K562 (cell line): Measurements from ENCODE around the gene KIF23. TPM values are rescaled to one million over a fixed set of nuclear protein-coding genes. Genes with fewer than 3 reads are reported as not detected.

Experiments
- BMI1 ChIP-seq: fragments of 150-350 bp; IDR thresholded peaks from 2 replicates; pipeline ENCODE4 v1.6.1; 2014; ENCODE audit warnings: low read length
- DNMT1 ChIP-seq: fragments of 450-650 bp; IDR thresholded peaks from 2 replicates; pipeline ENCODE4 v1.6.1; 2016; ENCODE audit warnings: antibody characterized with exemption, mild to moderate bottlenecking
- EP400 ChIP-seq: fragments of 450-650 bp; IDR thresholded peaks from 2 replicates; pipeline ENCODE4 v1.6.1; 2017; ENCODE audit warnings: antibody characterized with exemption, mild to moderate bottlenecking, moderate library complexity
- ETV1 ChIP-seq: fragments of 450-650 bp; conservative IDR thresholded peaks from 2 replicates; pipeline ENCODE4 v1.6.1; 2016; ENCODE audit warnings: missing genetic modification characterization, control low read depth, low read depth, missing compliant biosample characterization
- ETV6 ChIP-seq, 3 experiments: fragments of 150-350 bp in 1 of 3; sonication (generic) in 1 of 3; formaldehyde crosslinking in 1 of 3; IDR thresholded peaks; 2 replicates each; pipeline versions ENCODE4 v1.6.1 to v1.8.0; 2014 to 2022; ENCODE audit warnings: borderline replicate concordance in 2 of 3, low read depth in 2 of 3, antibody characterized with exemption in 1 of 3, low read length in 1 of 3, mild to moderate bottlenecking in 1 of 3, missing genetic modification reagents in 1 of 3
- FOXP1 ChIP-seq: sonication (generic); formaldehyde crosslinking; IDR thresholded peaks from 2 replicates; pipeline ENCODE4 v1.8.0; 2022; ENCODE audit warnings: mild to moderate bottlenecking, missing genetic modification reagents
- GTF2A2 ChIP-seq: IDR thresholded peaks from 2 replicates; pipeline ENCODE4 v1.6.1; 2016; ENCODE audit warnings: mild to moderate bottlenecking, missing genetic modification characterization, missing compliant biosample characterization
- HDAC3 ChIP-seq: fragments of 450-650 bp; IDR thresholded peaks from 2 replicates; pipeline ENCODE4 v1.6.1; 2018; ENCODE audit warnings: borderline replicate concordance, mild to moderate bottlenecking, moderate library complexity; ENCODE audit not compliant: partially characterized antibody
- HMGN3 ChIP-seq: IDR thresholded peaks from 2 replicates; pipeline ENCODE4 v1.6.1; 2011; ENCODE audit warnings: borderline replicate concordance, low read depth, mild to moderate bottlenecking, mixed read lengths, low read length; ENCODE audit not compliant: insufficient read length; ENCODE audit errors: extremely low read depth
- KDM1A ChIP-seq, 2 experiments: fragments of 450-650 bp; IDR thresholded peaks; 2 replicates each; pipeline ENCODE4 v1.6.1; 2016; ENCODE audit warnings: mild to moderate bottlenecking in 2 of 2
- MCM5 ChIP-seq: fragments of 450-650 bp; IDR thresholded peaks from 2 replicates; pipeline ENCODE4 v1.6.1; 2016; ENCODE audit warnings: low read depth
- MYC ChIP-seq, 2 experiments: fragments of 250-450 bp in 1 of 2; sonication (Bioruptor Pico) in 1 of 2; IDR thresholded peaks; 2 replicates each; pipeline versions ENCODE4 v1.5.1 to v1.6.1; 2012 to 2021; ENCODE audit warnings: low read depth in 2 of 2, borderline replicate concordance in 1 of 2, improper control_type of control experiment in 1 of 2, low read length in 1 of 2, mild to moderate bottlenecking in 1 of 2, moderate library complexity in 1 of 2
- NFRKB ChIP-seq: fragments of 450-650 bp; IDR thresholded peaks from 2 replicates; pipeline ENCODE4 v1.6.1; 2016; ENCODE audit warnings: low read depth
- RBM39 ChIP-seq: fragments of 200-400 bp; formaldehyde crosslinking; optimal IDR thresholded peaks from 2 replicates; pipeline ENCODE3; 2018; ENCODE audit warnings: low read depth, low read length
- SETDB1 ChIP-seq: IDR thresholded peaks from one replicate; pipeline ENCODE4 v1.6.1; 2012; ENCODE audit warnings: low read length, control low read depth, inconsistent platforms
- SMAD3 ChIP-seq: fragments of 450-650 bp; formaldehyde crosslinking; conservative IDR thresholded peaks from 2 replicates; pipeline ENCODE4 v1.4.0; 2020; ENCODE audit warnings: mild to moderate bottlenecking
- ZNF12 ChIP-seq: sonication (generic); formaldehyde crosslinking; IDR thresholded peaks from 2 replicates; pipeline ENCODE4 v1.4.0; 2020; ENCODE audit warnings: mild to moderate bottlenecking, missing genetic modification reagents
- ZNF165 ChIP-seq: fragments of 250-450 bp; sonication (Bioruptor Pico); IDR thresholded peaks from 2 replicates; pipeline ENCODE4 v1.4.0; 2020; ENCODE audit warnings: borderline replicate concordance
- ZNF311 ChIP-seq: fragments of 250-450 bp; sonication (Bioruptor Pico); IDR thresholded peaks from 2 replicates; pipeline ENCODE4 v1.4.0; 2020; ENCODE audit warnings: mild to moderate bottlenecking, moderate library complexity
- ZNF77 ChIP-seq: fragments of 250-450 bp; sonication (Bioruptor Pico); IDR thresholded peaks from 2 replicates; pipeline ENCODE4 v1.5.0; 2020
- polyA plus RNA-seq, 8 experiments: library from polyadenylated mRNA; depleted of rRNA in 4 of 8; stranded (reverse) in 5 of 8; unstranded in 3 of 8; fragments of >200 nt; fragmentation: Nextera tagmentation in 2 of 8; fragmentation: Illumina TruSeq in 1 of 8; extraction: Ambion mirVana in 2 of 8; extraction: Trizol in 1 of 8; gene quantifications; 2 replicates each; pipeline versions ENCODE4 v1.2.1 to v1.2.3, GENCODE V29; 2011 to 2014; ENCODE audit warnings: inconsistent platforms in 1 of 8, missing spikeins in 1 of 8
- total RNA-seq, 7 experiments: library from RNA; depleted of rRNA in 6 of 7; stranded (reverse); fragments of >200 nt in 6 of 7; fragmentation: Illumina TruSeq in 2 of 7; extraction: Trizol in 2 of 7; gene quantifications; 2 replicates each; pipeline versions ENCODE4 v1.2.1 to v1.2.3, GENCODE V29; 2011 to 2021; ENCODE audit warnings: low replicate concordance in 1 of 7
- TF ChIP-seq, protein P1 (sequence below): sonication (generic); formaldehyde crosslinking; IDR thresholded peaks from 2 replicates; pipeline ENCODE4 v1.8.0; 2023; ENCODE audit warnings: mild to moderate bottlenecking, missing genetic modification reagents

KIF23 gene
- total and polyA plus RNA-seq, 9 of the 15 experiments (the other 6 are each of a cell fraction or from before 2014, with no cell fraction given), result 29.4 to 58.2 (median 41.9) TPM

DNA sequence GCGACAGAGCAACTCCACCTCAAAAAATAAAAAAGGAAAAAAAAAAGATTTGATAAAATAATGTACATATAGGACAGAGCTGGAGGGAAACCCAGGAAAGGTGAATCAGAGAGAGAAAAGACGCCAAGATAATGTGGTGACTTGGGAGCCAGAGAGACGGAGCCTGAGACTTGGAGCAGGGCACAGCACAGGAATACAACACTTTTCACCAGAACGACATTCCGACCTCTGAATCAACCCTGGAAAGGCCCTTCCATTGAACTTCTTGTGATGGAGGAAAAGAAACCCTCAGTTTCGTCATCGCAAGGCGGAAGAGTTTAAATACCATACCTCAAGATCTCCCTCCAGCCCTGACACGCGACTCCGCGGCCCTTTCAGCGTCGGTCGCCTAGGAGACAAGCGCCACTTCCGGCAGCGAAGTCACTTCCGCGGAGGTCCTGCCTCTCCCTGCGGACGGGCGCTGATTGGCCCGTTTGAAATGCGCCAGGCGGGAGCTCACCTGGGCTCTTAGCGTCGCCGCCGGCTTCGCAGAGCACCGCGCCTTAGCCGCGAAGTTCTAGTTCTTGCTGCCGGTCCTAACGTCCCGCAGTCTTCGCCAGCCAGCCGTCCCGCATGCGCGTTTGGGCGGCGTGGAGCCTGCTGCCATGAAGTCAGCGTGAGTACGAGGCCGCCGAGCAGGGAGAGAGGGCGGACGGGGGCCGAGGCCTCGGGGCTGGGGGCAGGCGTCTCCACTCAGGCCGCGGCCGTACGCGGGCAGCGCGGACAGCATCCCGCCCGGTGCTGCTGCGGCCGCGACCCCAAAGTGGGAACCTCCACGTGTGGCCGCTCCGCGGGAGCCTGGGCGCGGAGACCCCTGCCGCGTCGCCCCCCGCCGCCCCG is at the start of gene KIF23 (continued):
- TF ChIP-seq ZNF165 (CRISPR knock-in tag), result no peak
- no peak for TF ChIP-seq RBM39
- 0 out of 2 replicates have a peak, but pooled peaks have one; percentile 51 for TF ChIP-seq FOXP1 (CRISPR knock-in tag)
- no peak for TF ChIP-seq SETDB1
- peak; percentile 97 for TF ChIP-seq EP400
- TF ChIP-seq ZNF311 (CRISPR knock-in tag), result no peak
- no peak for TF ChIP-seq HDAC3
- TF ChIP-seq ZNF77 (CRISPR knock-in tag), result no peak
- TF ChIP-seq ETV6 (IDR thresholded peaks at IDR 0.05; ENCODE audit: borderline replicate concordance in 1 of 2, low read depth in 2 of 2, low read length in 1 of 2), result no peak
- TF ChIP-seq ETV6 (CRISPR knock-in tag; IDR thresholded peaks at IDR 0.05; ENCODE audit: borderline replicate concordance), result no peak
- TF ChIP-seq MCM5, result no peak
- no peak for TF ChIP-seq KDM1A (IDR thresholded peaks at IDR 0.05)
- 0 out of 2 replicates have a peak, but pooled peaks have one; percentile 54 for TF ChIP-seq ZNF12
- peak; percentile 72 for TF ChIP-seq ETV1 (tag)
- TF ChIP-seq MYC (IDR thresholded peaks at IDR 0.05; ENCODE audit: low read depth, low read length), result peak; percentile 84
- TF ChIP-seq MYC (CRISPR knock-in tag; IDR thresholded peaks at IDR 0.05; ENCODE audit: borderline replicate concordance, low read depth), result no peak
- TF ChIP-seq HMGN3, result no peak
- TF ChIP-seq BMI1, result peak; percentile 73
- TF ChIP-seq DNMT1, result no peak
- no peak for TF ChIP-seq GTF2A2 (tag)
- TF ChIP-seq, protein P1, sequence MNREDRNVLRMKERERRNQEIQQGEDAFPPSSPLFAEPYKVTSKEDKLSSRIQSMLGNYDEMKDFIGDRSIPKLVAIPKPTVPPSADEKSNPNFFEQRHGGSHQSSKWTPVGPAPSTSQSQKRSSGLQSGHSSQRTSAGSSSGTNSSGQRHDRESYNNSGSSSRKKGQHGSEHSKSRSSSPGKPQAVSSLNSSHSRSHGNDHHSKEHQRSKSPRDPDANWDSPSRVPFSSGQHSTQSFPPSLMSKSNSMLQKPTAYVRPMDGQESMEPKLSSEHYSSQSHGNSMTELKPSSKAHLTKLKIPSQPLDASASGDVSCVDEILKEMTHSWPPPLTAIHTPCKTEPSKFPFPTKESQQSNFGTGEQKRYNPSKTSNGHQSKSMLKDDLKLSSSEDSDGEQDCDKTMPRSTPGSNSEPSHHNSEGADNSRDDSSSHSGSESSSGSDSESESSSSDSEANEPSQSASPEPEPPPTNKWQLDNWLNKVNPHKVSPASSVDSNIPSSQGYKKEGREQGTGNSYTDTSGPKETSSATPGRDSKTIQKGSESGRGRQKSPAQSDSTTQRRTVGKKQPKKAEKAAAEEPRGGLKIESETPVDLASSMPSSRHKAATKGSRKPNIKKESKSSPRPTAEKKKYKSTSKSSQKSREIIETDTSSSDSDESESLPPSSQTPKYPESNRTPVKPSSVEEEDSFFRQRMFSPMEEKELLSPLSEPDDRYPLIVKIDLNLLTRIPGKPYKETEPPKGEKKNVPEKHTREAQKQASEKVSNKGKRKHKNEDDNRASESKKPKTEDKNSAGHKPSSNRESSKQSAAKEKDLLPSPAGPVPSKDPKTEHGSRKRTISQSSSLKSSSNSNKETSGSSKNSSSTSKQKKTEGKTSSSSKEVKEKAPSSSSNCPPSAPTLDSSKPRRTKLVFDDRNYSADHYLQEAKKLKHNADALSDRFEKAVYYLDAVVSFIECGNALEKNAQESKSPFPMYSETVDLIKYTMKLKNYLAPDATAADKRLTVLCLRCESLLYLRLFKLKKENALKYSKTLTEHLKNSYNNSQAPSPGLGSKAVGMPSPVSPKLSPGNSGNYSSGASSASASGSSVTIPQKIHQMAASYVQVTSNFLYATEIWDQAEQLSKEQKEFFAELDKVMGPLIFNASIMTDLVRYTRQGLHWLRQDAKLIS (CRISPR knock-in tag), result peak; percentile 84; the same call in 1 of the 2 replicates
- peak; percentile 48; the same call in 1 of the 2 replicates for TF ChIP-seq NFRKB
- no peak for TF ChIP-seq SMAD3 (CRISPR knock-in tag)
